Prostate gland (tissue), 2 donors: ENCODE measurements around the gene CHPT1.

Source experiments
- CTCF ChIP-seq, 4 experiments: fragments of 200-600 bp in 2 of 4; fragments of 450-650 bp in 2 of 4; sonication (generic) in 2 of 4; IDR thresholded peaks; 1 replicate in 3 of 4; 2 replicates in 1 of 4; pipeline ENCODE4 v1.5.1; 2016 to 2019; ENCODE audit warnings: antibody characterized with exemption in 4 of 4, mild to moderate bottlenecking in 2 of 4, moderate library complexity in 2 of 4
- POLR2A ChIP-seq: fragments of 450-650 bp; IDR thresholded peaks from one replicate; pipeline ENCODE4 v1.6.1; 2016; ENCODE audit warnings: antibody characterized with exemption, mild to moderate bottlenecking
- POLR2AphosphoS5 ChIP-seq: sonication (generic); formaldehyde crosslinking; IDR thresholded peaks from one replicate; pipeline ENCODE4 v1.6.1; 2017; ENCODE audit warnings: antibody characterized with exemption

- TF ChIP-seq POLR2A, result no peak
- no peak for TF ChIP-seq POLR2AphosphoS5
- TF ChIP-seq CTCF (IDR thresholded peaks at IDR 0.05), result no peak
Measured at GRCh38 chr12:101747697-101748096, 50.3 kb downstream of the CHPT1 start.
